Neural cell (in vitro differentiated cells): ENCODE measurements around the gene PTPRR.
A peak's percentile ranks its signal among the peaks of the same experiment; 100 is the strongest.

Experiments used
- EP300 ChIP-seq: fragments of 450-650 bp; conservative IDR thresholded peaks from 2 replicates; pipeline ENCODE4 v1.6.1; 2014; ENCODE audit warnings: antibody characterized with exemption, mild to moderate bottlenecking, moderate library complexity; ENCODE audit not compliant: poor library complexity, severe bottlenecking
- EZH2 ChIP-seq: fragments of 200-600, 300-800 bp; shearing (Covaris generic), sonication (generic); IDR thresholded peaks from 2 replicates; pipeline ENCODE4 v1.6.1; 2014; ENCODE audit warnings: antibody characterized with exemption, low read length, borderline replicate concordance, mild to moderate bottlenecking; ENCODE audit not compliant: insufficient read depth, poor library complexity, severe bottlenecking
- MXI1 ChIP-seq: fragments of 450-650 bp; conservative IDR thresholded peaks from 2 replicates; pipeline ENCODE4 v1.6.1; 2014; ENCODE audit warnings: antibody characterized with exemption, mild to moderate bottlenecking; ENCODE audit not compliant: poor library complexity, severe bottlenecking
- RAD21 ChIP-seq: fragments of 450-650 bp; conservative IDR thresholded peaks from 2 replicates; pipeline ENCODE4 v1.6.1; 2014; ENCODE audit warnings: antibody characterized with exemption, mild to moderate bottlenecking, moderate library complexity
- SMC3 ChIP-seq: fragments of 450-650 bp; conservative IDR thresholded peaks from 2 replicates; pipeline ENCODE4 v1.6.1; 2014; ENCODE audit warnings: antibody characterized with exemption, mild to moderate bottlenecking, moderate library complexity; ENCODE audit not compliant: poor library complexity
- TAF1 ChIP-seq: IDR thresholded peaks from 2 replicates; pipeline ENCODE4 v1.6.1; 2012; ENCODE audit warnings: low read depth
- TF ChIP-seq, protein P1 (sequence below): fragments of 450-650 bp; IDR thresholded peaks from 2 replicates; pipeline ENCODE4 v1.5.1; 2014; ENCODE audit warnings: antibody characterized with exemption, mild to moderate bottlenecking, moderate library complexity; ENCODE audit not compliant: poor library complexity, severe bottlenecking

DNA sequence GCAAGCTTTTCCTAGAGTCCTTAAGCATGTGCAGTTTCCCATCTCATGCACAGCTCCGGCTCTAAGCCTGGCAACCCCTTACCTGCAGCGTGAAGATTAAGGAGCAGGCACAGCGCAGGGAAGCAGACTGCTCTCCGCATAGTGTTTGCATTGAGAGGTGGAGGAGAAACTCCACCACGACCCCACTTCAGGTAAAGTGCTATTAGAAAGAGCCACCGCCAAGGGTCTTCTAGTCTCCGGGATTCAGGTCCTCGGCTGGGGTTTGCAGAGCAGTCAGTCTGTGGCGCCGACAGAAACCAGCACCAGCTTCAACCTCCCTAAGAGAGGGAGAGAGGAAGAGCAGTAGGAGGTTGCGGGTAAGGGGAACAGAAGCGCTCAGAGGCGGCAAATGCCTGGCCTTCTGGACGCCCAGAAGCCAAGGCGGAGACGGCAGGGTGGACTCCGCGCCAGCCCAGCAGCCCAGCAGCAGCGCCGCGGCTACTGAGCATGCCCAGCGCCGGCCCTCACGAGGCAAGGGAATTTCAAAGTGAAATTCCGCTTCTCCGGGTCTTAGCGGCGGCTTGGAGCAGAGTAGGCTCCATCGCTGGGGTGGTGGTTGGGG, at the start of gene PTPRR:
- TF ChIP-seq, protein P1, sequence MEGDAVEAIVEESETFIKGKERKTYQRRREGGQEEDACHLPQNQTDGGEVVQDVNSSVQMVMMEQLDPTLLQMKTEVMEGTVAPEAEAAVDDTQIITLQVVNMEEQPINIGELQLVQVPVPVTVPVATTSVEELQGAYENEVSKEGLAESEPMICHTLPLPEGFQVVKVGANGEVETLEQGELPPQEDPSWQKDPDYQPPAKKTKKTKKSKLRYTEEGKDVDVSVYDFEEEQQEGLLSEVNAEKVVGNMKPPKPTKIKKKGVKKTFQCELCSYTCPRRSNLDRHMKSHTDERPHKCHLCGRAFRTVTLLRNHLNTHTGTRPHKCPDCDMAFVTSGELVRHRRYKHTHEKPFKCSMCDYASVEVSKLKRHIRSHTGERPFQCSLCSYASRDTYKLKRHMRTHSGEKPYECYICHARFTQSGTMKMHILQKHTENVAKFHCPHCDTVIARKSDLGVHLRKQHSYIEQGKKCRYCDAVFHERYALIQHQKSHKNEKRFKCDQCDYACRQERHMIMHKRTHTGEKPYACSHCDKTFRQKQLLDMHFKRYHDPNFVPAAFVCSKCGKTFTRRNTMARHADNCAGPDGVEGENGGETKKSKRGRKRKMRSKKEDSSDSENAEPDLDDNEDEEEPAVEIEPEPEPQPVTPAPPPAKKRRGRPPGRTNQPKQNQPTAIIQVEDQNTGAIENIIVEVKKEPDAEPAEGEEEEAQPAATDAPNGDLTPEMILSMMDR = no peak
- no peak for TF ChIP-seq TAF1
- peak; percentile 39 for TF ChIP-seq RAD21
- TF ChIP-seq EZH2 = no peak
- TF ChIP-seq SMC3 = no peak
- peak; percentile 54 for TF ChIP-seq MXI1
- no peak for TF ChIP-seq EP300
